Glomerular endothelial cell (primary cell): ENCODE measurements around the gene DISC1. TPM values are rescaled to one million over a fixed set of nuclear protein-coding genes. Genes with fewer than 3 reads are reported as not detected.
"Not testable (repeated sequence)": the region's sequence is repeated elsewhere in the genome, so short reads cannot be mapped to it uniquely, and the experiment has no call there.

ENCODE experiments used
- DNase-seq: peaks from one replicate; pipeline ENCODE4 v3.0.0-alpha.2; 2011; ENCODE audit warnings: low read depth, low spot score; ENCODE audit errors: extremely low read depth
- total RNA-seq: library from RNA; depleted of rRNA; stranded (reverse); fragments of >200 nt; gene quantifications from 2 replicates; pipeline ENCODE4 v1.2.3, GENCODE V29; 2015

Gene DISC1
- total RNA-seq, 1 donor from 2014 or later, result 36.7 TPM

GRCh38 chr1:231940701-231941100, 314.1 kb downstream of the DISC1 start:
- DNase-seq, result no peak

DNA sequence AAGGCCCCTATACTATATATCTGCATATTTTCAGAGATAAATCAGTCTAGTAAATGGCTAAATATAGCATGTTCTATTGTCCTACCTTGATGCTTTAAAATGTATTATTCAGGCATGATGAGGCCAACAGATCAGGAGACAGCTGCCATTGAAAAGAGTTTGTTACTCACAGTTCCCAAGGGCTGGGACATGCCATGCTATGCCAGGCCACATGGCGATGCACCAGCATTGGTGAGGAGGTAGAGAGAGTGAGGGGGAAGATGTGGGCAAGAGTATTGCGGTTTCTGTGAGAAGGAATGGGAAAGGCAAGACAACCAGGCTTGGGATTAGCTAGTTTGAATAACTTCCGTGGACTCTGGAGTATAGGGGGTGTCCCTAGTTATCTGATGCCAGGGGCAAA, 316.5 kb downstream of the DISC1 start:
- DNase-seq, result no peak

DNA sequence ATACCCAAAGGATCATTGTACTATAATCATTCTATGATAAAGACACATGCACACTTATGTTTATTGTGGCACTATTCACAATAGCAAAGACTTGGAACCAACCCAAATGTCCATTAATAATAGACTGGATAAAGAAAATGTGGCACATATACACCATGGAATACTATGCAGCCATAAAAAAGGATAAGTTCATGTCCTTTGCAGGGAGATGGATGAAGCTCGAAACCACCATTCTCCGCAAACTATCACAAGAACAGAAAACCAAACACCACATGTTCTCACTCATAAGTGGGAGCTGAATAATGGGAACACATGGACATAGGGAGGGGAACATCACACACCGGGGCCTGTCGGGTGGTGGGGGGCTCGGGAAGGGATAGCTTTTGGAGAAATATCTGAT, 321.5 kb downstream of the DISC1 start:
- DNase-seq, result not testable (repeated sequence)

- no peak for DNase-seq
These were observed 322.9 kb downstream of the DISC1 start for GRCh38 chr1:231949277-231950091.

DNA sequence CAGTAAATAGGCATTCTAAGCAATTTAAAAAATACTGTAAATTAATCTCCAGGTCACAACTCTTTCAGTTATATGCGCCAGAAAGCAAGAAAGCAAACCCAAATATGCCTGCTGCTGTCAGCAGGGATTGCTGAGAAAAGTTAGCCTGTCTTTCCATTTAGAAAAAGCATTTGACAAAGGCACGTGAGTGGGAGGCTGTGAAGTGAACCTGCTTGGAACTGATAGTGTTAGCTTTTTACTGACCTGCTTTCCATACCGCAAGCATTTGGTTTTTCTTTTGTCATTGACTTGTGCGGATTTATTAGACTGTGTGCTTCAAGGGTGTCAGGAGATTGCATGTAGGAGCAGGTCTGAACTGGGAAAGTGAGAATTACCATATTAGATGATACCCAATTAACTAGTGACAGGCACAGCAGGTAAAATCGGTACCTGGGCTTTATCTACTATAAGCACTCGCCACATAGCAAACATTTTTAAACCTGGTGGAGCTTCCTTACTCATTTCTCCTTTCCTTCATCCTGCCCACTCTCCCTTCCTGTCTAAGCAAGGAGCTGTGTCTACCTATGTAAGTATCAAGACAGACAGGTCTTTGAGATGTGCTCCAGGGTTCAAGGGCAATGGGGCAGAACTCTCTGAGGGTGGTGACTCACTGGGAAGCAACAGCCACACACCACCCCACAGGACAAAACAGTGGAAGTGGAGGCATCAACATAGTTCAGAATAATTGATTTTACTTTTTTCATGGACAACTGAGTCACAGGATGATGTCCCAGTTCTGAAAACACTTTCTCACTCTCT, 323.9 kb downstream of the DISC1 start:
- no peak for DNase-seq

DNA sequence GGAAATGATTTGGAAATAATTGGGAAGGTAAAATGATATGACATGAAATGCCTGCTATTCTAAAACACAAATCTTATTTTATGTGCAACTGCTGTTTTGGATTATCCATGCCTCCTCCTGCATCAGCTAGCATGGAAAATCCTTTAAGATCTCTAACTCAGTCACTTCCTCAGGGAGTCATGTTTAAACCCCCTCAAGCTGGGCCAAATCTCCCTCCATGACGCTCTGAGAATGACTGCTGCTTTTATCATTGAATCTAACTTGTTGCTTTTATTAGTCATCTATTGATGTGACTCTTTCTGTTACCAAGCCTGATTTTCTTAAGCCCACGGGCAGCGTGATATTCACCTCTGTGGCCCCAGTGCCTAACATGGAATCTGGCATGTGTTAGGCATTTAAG, 324.8 kb downstream of the DISC1 start:
- DNase-seq, result peak; percentile 25

GRCh38 chr1:231952154-231952553, 325.6 kb downstream of the DISC1 start:
- no peak for DNase-seq

DNA sequence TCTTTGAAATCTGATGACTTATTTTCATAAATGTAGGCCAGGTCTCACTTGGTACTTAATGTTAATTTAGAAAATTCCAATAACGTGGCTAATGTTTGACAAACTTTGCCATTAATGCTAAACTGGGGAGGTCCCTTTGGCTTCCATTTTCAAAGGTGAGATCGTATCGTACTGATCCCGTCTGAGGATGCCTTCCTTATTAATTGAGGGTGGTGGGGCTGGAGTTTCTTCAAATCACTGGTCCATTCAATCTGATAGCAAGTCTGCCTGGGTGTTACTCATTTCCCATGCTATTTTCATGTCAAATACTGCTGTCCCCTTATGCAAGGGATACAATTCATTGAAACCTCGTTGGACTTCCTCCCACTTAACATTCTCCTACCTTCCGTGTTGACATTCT, 327.1 kb downstream of the DISC1 start:
- DNase-seq, result no peak

DNA sequence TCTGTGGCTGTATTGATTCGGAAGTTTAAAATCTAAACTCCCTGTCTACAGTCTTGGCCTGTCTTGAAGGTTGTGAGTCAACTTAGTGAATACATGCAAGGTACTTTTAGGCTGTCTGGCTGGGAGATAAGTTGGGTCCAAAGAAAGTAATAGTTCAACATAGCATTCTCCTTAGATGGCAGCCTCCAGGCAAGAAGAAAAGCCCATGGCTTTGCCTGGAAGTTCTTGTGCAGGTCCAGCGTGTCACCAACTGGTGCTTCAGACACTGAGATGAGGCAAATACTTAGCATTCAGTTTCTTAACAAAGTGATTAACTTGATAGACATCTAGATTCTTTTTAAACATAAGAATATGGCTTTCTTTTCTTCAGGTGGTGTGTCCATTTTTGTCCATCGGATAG, 328.2 kb downstream of the DISC1 start:
- DNase-seq, result no peak

DNA sequence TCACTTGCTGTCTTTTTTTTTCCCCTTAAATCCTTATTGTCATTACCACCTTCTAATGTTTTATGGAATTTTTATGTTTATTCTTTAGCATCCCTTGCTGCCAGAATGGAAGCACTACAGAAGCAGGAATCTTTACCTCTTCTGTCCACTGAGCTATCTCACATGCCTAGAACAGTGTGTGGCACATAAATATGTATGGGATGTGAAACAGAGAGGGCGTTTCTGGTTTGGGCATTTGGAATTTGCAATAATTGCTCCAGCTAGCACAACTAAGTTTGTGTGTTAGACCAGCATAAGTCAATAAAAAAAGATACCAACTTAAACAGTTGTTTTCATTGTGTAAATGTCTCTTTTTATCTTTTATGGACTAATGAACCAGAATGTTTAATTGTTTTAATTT, 330.8 kb downstream of the DISC1 start:
- DNase-seq, result no peak

DNA sequence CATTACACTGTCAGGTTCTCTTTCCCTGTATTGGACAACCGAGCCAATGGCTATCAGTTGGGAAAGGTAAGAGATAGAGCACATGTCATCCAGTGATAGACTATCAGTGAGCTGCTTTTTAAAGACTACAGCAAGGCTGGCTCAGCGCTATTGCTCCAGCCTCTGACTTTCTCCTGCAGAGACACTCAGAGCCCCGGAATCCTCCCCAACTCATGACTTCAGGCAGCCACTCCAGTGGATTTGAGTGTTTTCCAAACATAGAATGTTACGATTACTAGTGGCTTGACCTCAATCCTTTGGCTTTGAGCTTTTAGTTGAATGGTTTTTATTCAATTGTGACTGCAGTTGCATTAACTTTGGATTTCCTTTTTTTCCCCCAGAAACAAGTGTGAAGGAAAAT, 331.9 kb downstream of the DISC1 start:
- DNase-seq, result no peak

DNA sequence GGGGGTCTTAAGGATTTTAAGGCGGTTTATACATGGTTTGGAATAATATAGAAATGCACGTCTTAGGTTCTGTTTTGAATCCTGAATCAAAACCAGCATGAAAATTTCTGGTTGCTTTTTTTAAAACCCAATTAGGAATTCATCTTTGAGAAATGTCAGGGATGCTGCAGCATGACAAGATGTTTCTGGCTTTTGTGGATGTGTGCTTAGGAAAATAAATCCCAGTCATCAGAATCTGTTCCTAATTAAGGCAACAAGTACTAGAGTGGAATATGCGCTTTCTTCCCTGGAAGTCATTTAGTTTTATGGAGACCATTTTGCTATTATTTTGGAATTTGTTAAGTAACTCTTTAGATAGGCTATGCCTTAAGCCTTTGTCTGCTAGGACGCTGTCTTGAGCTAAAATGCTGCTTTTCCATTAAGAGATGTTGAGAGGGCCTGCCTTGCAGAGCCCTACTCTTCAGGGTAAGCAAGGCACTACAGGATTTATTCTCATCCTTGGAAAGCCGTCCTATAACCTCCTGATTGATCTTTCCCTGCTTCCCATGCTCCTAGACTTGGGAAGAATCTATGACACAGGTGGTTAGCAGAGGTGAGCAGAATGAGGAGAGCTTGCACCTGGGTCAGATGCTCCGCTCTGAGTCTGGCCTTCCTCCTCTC, 332.8 kb downstream of the DISC1 start:
- DNase-seq, result no peak

DNA sequence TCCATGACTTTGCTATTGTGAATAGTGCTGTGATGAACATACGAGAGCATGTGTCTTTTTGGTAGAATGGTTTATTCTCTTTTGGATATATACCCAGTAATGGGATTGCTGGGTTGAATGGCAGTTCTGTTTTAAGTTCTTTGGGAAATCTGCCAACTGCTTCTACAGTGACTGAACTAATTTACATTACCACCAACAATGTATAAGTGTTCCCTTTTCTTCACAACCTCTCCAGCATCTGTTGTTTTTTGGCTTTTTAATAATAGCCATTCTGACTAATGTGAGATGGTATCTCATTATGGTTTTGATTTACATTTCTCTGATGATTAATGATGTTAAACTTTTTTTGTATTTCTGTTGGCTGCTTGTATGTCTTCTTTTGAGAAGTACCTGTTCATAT, 335.2 kb downstream of the DISC1 start:
- DNase-seq, result not testable (repeated sequence)

- no peak for DNase-seq
These were observed 336.0 kb downstream of the DISC1 start for GRCh38 chr1:231962636-231963035.

DNA sequence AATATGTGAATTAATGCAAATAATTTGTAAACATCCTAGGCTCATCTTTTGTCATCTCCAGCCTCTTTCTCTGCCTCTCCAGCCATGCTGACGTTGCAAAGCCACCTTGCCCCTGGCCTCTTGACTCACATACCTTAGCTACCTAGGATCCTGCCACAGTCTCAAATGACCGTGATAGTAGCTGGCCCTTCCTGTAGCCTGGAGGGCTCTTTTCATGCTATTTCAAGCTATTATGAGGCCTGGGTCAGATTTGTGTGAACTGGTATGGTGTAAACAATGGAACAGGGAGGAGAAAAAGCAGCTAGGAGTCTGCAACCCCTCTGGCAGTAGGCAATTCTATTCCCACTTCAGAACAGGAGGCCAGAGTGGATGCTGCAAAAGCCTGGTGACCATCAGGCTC, 337.7 kb downstream of the DISC1 start:
- DNase-seq, result no peak

DNA sequence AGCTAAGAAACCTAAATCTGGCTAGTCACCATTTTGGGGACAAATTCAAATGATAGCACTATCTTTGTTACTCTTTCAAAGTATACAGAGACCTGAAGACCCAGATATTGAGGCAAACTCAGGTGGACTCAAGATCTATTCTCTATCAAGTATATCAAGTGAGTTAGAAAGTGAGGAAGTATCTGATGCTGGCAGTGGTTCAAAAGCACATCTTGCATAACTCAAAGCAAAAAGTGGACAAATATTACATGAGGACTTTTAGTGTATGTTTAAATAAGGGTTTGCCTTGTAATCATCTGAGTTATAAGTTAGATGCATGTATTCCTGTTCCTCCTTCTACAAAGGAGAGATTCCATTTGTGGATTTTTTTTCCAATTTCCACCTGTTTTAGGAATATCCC, 338.4 kb downstream of the DISC1 start:
- no peak for DNase-seq

- no peak for DNase-seq
These were observed 339.0 kb downstream of the DISC1 start for GRCh38 chr1:231965615-231966014.

DNA sequence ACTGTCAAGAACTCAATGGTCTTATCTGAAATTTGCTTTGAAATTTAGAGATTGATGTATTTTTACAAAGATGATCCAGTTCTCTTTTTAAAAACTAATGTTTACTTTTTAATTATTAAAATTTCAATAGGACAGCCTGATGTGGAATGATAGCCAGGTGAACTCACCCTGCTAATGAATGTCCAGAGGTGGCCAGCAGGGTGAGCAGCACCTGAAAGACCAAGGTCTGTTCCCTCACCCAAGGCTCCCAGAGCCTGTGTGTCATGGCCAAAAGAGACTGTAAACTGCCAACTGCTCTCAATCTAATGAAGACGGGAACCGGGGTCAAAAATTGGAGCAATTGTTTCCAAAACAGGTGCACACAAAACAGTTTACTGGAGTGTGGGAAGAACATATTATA, 340.4 kb downstream of the DISC1 start:
- DNase-seq, result no peak

DNA sequence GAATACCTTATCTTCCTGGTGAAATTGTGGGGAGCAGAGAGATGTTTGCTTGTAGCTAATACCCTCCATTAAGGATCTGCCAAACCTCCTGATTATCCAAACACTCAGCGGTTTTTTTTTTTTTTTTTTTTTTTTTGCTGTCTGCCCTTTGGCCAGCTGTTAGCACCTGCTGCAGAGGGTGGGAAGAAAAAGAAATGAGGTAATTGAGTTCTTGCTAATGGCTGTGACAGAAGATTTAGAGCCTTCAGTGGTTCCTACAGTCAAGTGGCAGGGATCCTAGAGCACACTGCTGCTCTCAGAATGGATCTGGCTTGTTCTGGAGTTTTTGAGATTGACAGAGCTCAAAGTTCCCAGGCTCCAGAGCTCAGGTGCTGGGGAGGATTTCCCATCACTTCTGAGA, 342.5 kb downstream of the DISC1 start:
- no peak for DNase-seq

DNA sequence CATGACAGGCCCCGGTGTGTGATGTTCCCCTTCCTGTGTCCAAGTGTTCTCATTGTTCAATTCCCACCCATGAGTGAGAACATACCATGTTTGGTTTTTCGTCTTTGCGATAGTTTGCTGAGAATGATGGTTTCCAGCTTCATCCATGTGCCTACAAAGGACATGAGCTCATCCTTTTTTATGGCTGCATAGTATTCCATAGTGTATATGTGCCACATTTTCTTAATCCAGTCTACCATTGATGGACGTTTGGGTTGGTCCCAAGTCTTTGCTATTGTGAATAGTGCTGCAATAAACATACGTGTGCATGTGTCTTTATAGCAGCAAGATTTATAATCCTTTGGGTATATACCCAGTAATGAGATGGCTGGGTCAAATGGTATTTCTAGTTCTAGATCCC, 343.2 kb downstream of the DISC1 start:
- DNase-seq, result not testable (repeated sequence)

GRCh38 chr1:231970684-231971083, 344.1 kb downstream of the DISC1 start:
- no peak for DNase-seq
